Omental fat pad (tissue), 4 donors: ENCODE measurements around the gene TINCR. TPM values are rescaled to one million over a fixed set of nuclear protein-coding genes. Genes with fewer than 3 reads are reported as not detected.

Source experiments
- ATAC-seq: fragments of 150-250 bp; one replicate; pipeline ENCODE4 v1.9.1; 2016; ENCODE audit warnings: mild to moderate bottlenecking, moderate library complexity; ENCODE audit not compliant: low FRiP score
- DNase-seq: peaks from one replicate; pipeline ENCODE4 v3.0.0-alpha.2; 2019; ENCODE audit warnings: low spot score
- total RNA-seq, 4 donors: library from RNA; depleted of rRNA; stranded (reverse); fragments of >200 nt; gene quantifications; one replicate each; pipeline ENCODE4 v1.1.0, GENCODE V29; 2016
- TF ChIP-seq, protein P1 (sequence below), 3 donors: fragments of 450-650 bp; IDR thresholded peaks; one replicate each; pipeline ENCODE4 v1.5.1; 2016 to 2017; ENCODE audit warnings: antibody characterized with exemption in 3 of 3, mild to moderate bottlenecking in 3 of 3, moderate library complexity in 2 of 3

The TINCR gene
- total RNA-seq, 4 donors from 2014 or later = 1.7 to 8.6 (median 1.8) TPM; not detected in 1

DNA sequence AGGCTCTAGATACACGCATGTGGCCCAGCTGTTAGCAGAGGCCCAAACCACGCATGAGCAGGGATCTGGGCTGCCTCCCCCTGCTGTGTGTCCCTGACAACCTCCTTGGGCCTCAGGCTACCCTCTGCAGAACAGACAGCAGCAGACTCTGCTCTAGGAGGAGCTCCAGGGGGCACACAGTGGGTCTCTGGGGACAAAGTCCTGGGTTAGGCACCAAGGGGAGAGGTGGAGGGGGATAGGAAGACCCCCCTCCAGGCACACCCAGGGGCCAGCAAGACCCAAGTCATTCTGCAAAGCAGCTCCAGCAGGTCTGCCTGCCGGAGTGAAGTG, 8.0 kb downstream of the TINCR start:
- ATAC-seq (no peak), DNase-seq (no peak)
- TF ChIP-seq, protein P1, sequence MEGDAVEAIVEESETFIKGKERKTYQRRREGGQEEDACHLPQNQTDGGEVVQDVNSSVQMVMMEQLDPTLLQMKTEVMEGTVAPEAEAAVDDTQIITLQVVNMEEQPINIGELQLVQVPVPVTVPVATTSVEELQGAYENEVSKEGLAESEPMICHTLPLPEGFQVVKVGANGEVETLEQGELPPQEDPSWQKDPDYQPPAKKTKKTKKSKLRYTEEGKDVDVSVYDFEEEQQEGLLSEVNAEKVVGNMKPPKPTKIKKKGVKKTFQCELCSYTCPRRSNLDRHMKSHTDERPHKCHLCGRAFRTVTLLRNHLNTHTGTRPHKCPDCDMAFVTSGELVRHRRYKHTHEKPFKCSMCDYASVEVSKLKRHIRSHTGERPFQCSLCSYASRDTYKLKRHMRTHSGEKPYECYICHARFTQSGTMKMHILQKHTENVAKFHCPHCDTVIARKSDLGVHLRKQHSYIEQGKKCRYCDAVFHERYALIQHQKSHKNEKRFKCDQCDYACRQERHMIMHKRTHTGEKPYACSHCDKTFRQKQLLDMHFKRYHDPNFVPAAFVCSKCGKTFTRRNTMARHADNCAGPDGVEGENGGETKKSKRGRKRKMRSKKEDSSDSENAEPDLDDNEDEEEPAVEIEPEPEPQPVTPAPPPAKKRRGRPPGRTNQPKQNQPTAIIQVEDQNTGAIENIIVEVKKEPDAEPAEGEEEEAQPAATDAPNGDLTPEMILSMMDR (IDR thresholded peaks at IDR 0.05) = no peak

- TF ChIP-seq, protein P1 (IDR thresholded peaks at IDR 0.05) = no peak
- DNase-seq = no peak
- peak; percentile 56 for ATAC-seq
These were observed 9.6 kb downstream of the TINCR start for GRCh38 chr19:5558101-5558621.

DNA sequence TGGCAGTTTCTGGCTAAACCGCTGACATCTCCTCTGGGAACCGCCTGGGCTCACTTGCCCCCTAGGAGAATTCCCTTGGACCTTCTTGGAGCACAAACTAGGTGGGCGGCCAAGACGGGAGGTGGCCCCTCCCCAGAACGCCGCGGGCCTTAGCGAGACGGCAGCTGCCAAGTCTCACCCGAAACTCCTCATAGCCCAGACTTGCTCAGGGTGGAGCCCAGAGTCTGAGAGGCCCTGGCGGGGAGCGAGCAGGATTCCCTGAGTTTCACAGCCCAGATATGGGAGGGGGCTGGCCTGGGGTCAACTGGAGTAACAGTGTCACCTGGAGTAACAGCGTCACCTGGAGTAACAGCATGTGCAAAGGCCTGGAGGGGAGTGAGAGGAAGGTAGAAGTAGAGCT, 10.1 kb downstream of the TINCR start:
- no peak for ATAC-seq
- DNase-seq = no peak
- TF ChIP-seq, protein P1 (IDR thresholded peaks at IDR 0.05) = no peak

DNA sequence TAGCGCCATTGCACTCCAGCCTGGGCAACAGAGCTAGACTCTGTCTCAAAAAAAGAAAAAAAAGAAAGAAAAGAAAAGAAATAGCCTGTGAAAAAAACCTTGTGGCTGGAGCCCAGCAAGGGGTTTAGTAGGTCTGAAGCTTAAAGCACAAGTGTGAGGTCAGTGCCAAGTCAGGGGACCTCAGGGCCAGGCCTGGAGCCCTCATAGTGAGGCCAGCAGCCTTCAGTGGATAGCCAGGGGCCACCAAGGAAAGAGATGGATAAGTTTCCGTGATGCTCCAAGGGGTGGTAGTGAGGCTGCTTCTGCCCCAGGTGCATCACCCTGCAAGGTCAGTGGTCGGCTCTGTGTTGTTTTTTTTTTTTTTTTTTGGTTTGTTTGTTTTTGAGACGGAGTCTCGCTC, 12.9 kb downstream of the TINCR start:
- TF ChIP-seq, protein P1 (IDR thresholded peaks at IDR 0.05) = no peak
- DNase-seq = no peak
- ATAC-seq = no peak

- no peak for DNase-seq
- TF ChIP-seq, protein P1 (IDR thresholded peaks at IDR 0.05) = no peak
- ATAC-seq = no peak
These were observed 13.9 kb downstream of the TINCR start for GRCh38 chr19:5553892-5554291.

GRCh38 chr19:5547881-5548280, 19.9 kb downstream of the TINCR start:
- DNase-seq (no peak), ATAC-seq (no peak)
- TF ChIP-seq, protein P1 (IDR thresholded peaks at IDR 0.05) = no peak

GRCh38 chr19:5545984-5546383, 21.8 kb downstream of the TINCR start:
- TF ChIP-seq, protein P1 (IDR thresholded peaks at IDR 0.05) = no peak
- ATAC-seq (no peak), DNase-seq (no peak)
